ENCODE measurements around the gene RPL27A.

RPL27A gene

DNA sequence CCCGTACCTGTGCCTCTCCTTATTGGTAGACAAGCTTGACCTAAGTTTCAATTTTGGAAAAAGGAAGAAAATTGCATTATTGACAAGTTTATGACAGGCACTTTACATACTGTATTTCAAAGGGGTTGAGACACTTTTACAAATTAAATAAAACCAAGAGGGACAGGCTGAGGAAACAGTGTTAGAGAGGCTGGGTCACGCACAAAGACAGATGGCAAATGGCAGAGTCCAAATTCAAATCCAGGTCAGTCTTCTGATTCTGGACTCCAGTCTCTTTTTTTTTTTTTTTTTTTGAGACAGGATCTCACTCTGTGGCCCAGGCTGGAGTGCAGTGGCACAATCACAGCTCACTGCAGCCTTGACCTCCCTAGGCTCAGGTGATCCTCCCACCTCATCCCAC, 10.2 kb upstream of the RPL27A start:
- no peak for DNase-seq

DNA sequence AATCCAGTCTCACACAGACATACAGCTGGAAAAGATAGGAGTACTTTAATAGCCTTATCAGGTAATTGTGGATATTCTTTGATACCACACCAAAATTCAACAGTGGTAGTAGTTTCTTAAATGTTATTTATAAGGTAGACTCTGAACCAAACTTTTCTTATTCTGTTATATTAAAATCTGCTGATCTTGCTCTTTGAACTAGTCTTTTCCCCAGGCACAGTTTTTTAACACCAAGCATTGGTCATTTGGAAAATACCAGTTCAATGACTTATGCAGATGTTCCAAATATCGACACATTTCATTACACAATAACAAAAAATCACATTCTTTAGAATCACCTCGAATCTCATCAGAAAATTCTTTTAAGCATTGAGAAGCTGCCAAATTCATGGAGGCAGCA, 7.7 kb upstream of the RPL27A start:
- no peak for DNase-seq

DNA sequence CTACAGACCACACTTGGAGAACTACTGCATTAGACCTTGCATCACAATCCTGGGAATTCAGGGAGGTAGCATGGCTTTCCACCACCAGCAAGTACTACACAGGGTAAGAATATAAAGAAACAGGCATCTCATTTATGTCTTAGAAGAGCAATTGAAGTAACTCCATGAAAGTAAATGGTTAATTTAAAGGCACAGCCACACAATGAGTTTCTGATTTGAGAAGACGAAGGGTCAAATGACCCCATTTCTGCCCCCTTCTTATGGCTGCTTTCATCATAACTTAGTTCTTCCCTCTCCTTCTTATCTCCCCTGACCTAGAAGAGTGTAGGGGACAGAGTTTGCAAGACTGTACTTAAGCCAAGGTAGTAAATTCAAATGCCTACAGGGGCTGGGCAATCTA, 6.1 kb upstream of the RPL27A start:
- no peak for DNase-seq

DNA sequence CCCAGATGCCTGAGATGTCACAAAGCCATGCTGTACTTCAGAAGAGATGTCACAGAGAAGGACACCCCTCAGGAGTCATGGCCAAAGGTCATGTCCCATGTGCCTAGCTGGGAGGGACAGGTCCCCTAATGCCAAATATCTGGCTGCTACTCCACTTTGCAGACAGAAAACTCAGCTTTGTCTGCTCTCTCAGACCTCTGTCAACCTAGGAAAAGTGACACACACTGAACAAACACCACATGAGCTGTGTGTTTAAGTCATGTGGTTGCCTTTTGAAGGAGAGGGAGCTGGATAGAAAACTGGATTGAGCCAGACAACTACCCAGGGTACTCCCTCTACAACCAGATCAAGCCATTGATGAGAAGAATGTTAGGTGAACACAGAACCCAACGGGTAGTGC, 3.6 kb upstream of the RPL27A start:
- no peak for DNase-seq

DNA sequence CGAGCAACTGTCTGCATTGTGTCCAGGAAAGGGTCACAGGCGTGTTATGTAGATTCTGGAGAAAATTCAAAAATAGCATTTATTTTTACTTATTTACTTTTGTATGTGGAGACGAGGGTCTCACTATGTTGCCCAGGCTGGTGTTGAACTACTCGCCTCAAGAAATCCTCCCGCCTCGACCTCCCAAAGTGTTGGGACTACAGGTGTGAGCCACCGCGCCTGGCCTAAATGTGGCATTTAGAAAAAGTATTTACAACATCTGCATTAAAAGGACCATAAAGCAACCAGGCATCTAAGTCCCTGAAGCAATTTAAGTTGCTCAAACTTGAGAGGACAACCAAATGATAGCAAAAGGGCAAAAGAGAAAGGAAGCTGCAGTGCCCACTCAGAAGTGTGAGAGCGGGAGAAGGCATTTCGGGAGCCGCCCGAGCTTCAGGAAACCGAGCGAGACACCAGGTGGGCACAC, 722 bp upstream of the RPL27A start:
- DNase-seq = no peak

DNA sequence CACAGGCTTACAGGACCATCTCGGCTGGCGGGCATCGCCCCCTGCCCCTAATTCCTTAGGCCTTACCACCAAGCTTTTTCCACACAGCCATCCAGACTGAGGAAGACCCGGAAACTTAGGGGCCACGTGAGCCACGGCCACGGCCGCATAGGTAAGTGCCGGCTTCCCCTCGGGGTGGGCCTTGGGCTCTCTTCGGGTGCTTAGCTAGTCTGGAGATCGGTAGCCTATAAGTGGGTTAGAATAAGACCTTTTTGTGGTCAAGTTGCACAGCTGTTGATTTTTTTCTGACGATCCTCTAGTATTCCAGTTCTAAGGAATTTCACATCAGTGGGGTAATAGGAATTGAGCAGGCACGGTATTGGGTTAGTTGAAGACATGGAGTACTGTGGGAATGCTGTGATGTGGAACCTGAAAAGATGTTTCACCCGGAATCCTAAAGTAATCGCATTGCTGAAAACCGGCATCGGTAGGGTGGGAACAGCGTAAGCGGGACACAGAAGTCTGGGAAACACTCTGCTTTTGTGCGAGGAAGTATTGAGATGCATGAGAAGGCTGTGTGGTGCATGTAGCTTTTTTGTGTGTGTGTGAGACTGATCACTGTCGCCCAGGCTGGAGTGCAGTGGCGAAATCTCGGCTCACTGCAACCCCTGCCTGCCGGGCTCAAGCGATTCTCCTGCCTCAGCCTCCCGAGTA, 669 bp downstream of the RPL27A start:
- DNase-seq = peak in 1 of 51 donors; percentile 73

DNA sequence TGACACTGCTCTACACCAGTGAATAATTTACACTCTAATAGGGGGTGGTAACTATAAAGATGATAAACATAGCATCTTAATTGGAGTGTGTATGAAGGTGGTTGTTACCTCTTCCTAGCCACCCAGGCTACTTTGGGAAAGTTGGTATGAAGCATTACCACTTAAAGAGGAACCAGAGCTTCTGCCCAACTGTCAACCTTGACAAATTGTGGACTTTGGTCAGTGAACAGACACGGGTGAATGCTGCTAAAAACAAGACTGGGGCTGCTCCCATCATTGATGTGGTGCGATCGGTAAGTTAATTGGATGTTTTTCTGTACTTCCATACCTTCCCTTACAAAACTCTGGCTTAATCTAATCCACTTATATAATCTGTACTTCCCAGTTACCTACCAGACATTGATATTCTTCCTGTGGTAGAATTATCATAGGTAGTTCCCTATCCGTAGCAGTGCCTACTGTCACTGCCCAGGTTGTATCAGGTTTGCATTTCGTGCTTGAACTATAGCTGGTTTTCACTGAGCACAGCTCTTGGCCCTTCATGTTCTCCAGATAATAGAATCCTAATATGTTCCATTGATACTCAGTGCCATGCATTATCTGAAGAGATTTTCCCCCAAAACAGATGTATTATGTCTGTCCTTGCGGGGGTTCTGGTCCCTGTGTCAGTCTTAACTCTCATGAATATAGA, 2.2 kb downstream of the RPL27A start:
- no peak for DNase-seq

DNA sequence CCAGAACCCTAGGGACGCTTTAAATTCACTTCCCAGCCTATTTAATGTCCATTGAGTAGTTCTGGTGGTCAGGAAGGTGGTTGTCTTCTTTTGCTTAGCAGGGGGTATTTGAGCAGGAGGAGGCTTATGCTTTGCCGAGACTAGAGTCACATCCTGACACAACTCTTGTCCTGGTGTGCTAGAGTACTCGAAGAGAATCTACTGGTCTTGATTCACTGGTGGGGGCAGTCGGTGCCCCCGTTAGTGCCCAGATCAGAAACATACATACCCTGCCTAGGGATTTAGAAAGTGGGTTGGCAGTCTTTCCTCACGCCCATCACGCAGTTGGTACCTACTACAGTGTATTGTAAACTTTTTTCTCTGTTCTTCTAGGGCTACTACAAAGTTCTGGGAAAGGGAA, 2.7 kb downstream of the RPL27A start:
- DNase-seq = no peak

DNA sequence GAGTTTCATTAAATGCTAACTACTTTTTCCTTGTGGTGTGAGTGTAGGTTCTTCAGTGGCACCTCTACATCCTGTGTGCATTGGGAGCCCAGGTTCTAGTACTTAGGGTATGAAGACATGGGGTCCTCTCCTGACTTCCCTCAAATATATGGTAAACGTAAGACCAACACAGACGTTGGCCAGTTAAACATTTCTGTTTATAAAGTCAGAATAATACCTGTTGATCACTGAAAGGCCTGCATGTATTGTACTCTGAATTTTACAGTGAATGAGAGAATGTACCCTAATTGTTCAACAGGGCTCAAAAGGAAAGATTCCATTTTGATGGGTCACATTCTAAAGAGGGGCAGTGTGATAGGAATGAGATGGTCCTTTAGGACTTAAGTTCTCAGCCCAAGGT, 3.2 kb downstream of the RPL27A start:
- DNase-seq = no peak

DNA sequence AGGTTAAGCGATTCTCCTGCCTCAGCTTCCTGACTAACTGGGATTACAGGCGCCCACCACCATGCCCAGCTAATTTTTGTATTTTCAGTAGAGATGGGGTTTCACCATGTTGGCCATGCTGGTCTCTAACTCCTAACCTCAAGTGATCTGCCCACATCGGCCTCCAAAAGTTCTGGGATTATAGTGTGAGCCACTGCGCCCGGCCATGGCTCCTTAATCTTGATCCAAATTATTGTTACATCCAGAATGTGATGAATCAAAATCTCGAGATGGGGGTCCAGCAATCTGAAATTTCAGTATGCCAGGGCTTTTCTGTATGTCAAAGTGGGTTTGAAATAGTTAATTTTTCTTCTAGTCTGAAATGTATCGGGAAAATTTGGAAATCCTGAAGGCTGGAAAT, 3.7 kb downstream of the RPL27A start:
- DNase-seq = no peak

DNA sequence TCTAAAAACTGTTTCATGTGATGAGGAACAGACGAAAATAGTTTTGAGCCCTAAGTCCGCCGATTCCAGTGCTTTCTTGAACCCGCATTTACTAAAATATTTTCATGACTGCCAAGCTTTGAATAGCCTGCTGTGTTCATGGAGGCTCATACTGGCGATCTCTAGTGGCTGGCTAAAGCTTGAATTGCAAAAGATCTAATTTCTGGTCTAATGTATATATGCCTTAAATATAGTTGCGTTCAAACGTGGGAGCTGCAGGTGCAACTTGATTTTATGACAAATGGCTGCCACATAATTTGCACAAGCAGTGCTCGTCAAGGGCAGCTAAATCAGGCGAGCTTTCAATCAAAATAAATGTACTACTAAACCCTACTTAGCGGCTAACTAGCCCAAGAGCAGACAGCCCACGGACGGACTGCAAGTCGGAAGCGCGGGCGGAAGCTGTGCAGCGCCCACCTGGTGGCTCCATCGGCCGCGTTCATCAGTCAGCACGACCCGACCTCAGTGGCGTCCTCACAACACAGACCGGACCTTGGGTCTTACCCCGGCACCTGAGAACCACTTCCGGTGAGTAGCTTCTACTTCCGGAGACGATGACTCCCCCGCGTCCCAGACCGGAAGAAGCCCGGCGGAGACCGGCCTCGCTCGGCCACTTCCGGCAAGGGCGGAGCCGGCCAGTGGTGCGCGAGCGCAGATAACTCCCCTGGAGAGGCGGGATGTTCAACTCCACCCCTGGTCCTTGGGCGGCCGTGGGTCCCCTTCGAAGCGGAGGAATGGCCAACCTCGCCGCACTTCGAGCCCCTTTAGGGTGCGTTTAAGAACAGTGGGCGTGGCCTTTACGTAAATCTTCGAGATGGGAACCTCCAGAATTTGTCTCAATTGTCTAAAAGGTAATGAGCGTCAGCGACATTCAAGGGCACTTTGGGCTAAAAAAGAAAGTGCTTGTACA, 6.1 kb downstream of the RPL27A start:
- peak; percentile 59 to 97 (median 92) for DNase-seq

DNA sequence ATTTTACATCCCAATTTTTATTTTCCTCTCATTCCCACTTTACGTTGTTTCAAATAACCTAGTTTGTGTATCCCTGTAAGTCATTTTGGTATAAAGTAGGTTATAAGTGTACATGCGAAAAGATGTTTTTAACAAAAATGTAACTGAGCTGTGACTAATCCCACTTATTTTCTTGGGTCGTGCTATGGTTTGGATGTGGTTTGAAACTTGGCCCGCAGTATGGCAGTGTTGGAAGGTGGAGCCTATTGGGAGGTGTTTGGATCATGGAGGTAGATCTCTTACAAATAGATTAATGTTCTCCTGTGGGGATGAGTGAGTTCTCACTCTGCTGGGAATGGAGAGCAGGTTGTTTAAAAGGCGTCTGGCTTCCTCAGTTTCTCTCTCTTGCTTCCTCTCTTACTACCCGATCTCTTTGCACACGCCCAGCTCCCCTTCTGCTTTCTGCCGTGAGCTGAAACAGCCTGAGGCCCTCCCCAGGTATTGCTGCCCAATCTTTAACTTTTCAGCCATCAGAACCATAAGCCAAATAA, 7.2 kb downstream of the RPL27A start:
- DNase-seq = no peak

DNA sequence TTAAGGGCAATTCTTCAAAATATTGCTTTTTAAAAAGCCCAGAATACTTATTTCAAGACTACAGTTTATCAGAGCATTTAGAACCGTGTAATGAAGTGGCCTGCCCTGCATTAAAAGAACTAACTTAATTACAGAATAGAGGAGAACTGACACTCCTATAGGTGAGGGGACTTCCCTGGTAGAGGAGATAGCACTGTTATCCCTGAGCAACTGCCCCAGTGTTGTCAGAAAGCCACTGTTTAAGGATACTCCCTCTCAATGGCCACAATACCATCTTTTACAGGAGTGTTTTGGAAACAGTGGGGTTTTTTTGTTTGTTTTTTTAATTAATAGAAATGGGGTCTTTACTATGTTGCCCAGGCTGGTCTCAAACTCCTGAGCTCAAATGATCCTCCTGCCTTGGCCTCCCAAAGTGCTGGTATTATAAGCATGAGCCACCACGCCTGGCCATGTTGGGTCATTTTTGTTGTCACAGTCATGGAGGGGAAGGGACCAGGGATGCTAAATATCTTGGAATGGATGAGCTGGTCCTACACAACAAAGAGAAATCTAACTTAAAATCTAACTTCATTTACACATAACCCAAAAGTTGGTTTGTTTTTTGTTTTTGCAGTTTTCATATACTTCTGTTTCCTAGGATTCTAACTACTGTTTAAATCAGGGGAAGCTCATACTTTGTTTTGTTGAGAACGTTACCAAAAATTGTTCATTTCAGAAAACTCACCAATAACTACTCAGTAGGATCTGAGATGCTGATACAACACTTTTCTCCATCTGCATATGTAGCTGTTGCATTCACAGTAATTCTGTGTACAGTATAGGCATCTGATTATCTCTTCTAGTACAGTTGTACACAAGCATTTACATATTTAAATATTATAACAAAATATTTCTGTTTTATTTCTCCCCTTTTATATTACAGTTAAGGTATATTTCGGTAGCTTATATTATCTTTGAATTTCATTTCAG, 8.1 kb downstream of the RPL27A start:
- no peak for DNase-seq

DNA sequence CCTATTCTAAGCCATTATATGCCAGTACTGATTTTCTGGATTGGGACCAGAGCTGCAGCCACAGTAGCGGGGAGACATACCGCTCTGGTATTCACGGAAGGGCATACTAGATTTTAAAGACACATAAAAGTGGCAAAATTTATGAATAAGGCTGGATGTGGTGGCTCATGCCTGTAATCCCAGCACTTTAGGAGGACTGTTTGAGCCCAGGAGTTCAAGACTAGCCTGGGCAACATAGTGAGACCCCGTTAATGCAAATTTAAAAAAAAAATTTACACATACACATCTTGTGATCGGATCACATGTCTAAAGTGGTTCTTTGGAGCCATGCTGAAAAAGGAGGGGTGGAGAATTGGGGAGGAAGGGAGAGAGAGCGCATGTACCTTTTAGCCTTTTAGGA, 9.0 kb downstream of the RPL27A start:
- no peak for DNase-seq

DNA sequence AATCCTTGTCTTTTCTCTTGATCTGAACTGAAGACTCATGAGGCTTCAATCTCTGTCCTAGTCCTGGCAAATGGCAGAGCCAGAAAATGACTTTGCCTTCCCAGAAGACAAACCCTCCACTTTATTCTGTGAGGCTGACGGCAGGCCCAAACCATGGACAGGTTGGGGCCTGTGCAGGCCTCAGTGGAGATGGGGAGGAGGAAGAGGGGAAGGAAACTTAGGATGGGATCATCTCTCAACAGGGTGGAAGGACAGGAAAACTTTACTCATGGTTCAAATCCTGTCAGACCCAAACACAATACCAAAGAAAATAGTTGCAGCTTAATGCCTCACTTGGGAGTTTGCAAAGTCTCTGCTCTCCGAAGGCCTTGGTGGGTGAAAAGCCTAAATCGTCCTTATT, 9.8 kb downstream of the RPL27A start:
- no peak for DNase-seq

DNA sequence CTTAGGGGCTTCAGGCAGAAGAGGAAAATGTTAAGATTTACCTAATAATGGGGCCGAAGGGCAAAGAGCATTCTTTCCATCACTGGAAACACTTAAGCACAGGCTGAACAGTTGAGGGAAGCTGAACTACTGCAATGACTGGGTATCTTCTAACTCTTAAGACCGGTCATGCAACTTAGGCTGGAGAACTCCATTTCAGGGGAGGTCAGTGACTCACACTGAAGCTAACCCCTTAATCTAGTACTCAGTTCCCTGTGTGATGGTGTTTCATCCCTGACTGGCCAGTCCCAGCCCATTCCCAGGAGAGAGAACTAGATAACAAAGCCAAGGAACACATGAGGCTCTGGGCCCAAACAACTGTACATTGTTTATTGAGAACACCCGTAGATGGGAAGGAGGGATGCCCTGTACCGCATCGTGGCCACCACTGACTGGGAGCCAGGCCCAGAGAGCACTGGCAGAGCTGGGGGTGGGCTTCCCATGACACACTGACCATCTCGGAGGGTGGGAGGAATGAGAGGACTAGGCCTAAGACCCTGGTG, 10.5 kb downstream of the RPL27A start:
- DNase-seq = no peak

DNA sequence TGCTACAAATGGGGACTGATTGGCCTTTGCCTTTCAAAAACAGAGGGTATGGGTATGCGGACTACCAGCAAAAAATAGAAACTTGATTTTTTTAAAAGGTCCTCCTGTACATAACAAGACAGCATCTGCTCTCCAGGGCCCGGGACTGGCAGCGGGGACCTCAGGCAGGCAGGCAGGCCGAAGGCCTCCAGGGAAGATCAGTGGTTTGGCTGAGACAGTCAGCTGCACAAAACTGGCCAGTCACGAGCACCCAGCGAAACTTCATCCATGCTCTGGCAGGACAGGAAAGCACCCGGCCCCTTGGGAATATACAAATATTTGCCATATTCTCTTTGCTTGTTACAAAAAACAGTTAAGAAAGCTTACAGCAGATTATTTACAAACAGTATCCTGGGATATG, 11.0 kb downstream of the RPL27A start:
- no peak for DNase-seq

DNA sequence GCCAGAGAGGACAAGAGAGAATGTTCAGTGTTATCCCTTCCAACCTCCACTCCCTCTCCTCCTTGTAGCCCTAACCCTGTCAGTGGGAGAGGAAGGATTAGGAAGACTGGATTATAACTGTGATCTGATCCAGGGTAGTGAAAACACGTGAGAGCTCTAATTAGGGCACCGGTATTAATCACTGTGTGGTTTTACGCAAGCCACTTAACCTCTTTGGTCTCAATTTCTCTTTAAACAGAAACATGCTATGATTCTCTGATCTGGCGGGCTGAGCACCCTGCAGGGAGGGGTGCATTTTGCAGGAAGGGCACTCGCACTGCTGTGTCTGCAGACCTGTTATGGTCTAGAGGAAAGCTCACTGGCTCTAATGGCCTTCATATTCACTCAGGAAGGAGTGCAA, 11.5 kb downstream of the RPL27A start:
- DNase-seq = no peak

DNA sequence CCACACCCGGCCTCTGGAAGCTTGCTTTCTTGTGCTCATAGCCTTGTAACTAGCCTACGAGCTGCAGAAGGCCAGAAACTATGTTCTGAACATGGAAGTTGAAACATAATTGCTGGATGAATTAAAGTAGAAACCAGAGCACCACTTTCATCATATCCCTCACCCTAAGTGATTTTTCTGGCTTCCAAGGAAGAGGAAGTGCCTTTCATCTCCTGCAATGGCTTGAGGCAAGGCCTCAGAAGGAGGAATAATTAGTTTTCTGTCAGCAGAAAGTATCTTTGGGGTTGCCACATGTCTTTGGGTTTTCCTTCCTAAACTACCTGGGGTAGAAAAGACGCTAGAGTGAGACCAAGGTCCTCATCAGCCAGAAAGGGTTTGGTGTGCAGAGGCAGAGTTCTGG, 14.5 kb downstream of the RPL27A start:
- no peak for DNase-seq

DNA sequence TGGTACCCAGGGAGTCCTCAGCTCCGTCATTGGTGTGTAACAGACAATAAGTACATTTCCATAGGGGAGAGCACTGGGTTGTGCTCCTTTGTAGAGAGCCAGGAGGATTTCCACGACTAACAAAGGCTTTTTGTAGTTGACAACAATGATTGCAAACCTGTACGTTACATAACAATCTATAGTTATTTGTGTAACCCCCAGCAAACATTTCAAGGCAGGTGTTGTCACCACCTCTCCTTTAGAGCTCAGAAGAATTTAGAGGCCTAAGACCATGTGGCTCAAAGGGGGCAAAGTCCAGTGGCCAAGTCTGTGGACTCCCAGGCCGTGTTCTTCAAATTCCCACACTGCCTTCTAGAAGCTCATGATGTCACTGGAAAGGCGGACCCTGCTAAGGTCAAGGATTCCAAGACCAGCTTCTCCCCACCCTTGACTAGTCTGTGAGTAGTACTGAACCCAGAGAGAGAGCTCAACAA, 15.8 kb downstream of the RPL27A start:
- DNase-seq = no peak
